ENCODE results near the gene CES2. TPM values are rescaled to one million over a fixed set of nuclear protein-coding genes. Genes with fewer than 3 reads are reported as not detected.
A peak's percentile ranks its signal among the peaks of the same experiment; 100 is the strongest.

The CES2 gene
- total and polyA plus RNA-seq, 10 of the 15 experiments (the other 5 are each of a cell fraction or from before 2014, with no cell fraction given), result 1.6 to 33.7 (median 21.0) TPM

GRCh38 chr16:66924527-66925321 lies 10.6 kb upstream of the CES2 start (continued):
- TF ChIP-seq GABPA (IDR thresholded peaks at IDR 0.05; ENCODE audit: low read depth), result no peak

DNA sequence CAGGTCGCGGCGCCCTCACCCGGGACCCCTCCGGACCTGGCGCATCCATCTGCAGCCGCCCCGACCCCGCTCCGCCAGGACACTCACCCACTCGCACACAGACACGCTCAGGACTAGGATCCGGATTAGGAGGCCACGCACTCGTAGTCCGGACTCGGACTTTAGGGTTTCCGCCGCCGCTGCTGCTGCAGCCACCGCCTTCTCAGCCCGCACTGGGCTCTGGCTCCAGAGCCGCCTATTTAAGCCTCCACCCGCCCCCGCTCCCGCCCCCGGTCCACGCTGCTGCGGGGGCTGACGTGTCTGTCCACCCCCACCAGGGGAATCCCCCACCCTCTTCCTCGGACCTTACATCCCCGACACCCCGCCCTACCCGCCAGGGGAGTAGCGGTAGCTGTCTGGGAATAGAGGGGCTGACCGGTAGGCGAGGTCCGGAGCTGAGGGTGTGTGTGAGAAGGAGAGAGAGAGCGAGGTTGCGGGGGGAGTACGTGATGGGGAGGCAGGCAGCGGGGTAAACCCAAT lies 9.9 kb upstream of the CES2 start, which contains the start of gene RRAD:
TSS of gene RRAD (minus strand) at position 214 of the 519 bp plus-strand sequence. CDS start 356 bp downstream, outside the sequence.
- ATAC-seq (peak; percentile 46), DNase-seq (ENCODE audit: low read depth, low spot score) (no peak), FAIRE-seq (no peak)
- BruUV-seq (replicated peaks), result no TSS peak
- H3K4me1 ChIP-seq (ENCODE audit: control insufficient read depth, insufficient read depth, low read length), result peaks cover 29% of the 10 kb centered on the region
- RAD21 ChIA-PET (ENCODE audit: unreplicated experiment), result no interaction called here
- H3K27me3 ChIP-seq (replicated peaks in 1 of 2; ENCODE audit: control insufficient read depth in 2 of 2, insufficient read depth in 2 of 2, low read length in 1 of 2), result no peaks in the 10 kb centered on the region; a peak in 3 of 4 replicates
- SMC1A ChIA-PET (ENCODE audit: uncharacterized antibody, unreplicated experiment), result interaction anchor here (0.8 kb wide), 1 partner anchor 31 kb away, joined by 4 read pairs; no protein-coding TSS in a partner anchor
- peak within 1 kb of the TSS; percentile 53 for H3K4me3 ChIP-seq
- H3K79me2 ChIP-seq (ENCODE audit: control insufficient read depth, insufficient read depth, low read length), result no peaks in the 10 kb centered on the region
- H3K36me3 ChIP-seq (ENCODE audit: control insufficient read depth in 2 of 2, insufficient read depth in 2 of 2, low read length in 1 of 2), result no peaks in the 10 kb centered on the region
- 10% methylated on average over 41 of the region's 42 CpGs for WGBS (ENCODE audit: insufficient coverage, insufficient replicate concordance, low lambda C conversion rate, missing lambda C conversion rate)
- no peak within 1 kb of the TSS for H3K27ac ChIP-seq (ENCODE audit: control insufficient read depth, insufficient read depth)
- POLR2A ChIA-PET, result interaction anchor here (0.5 to 0.8 kb wide), 2 partner anchors 80 to 233 kb away, joined by 3 to 4 read pairs; no protein-coding TSS in a partner anchor
- H4K20me1 ChIP-seq (ENCODE audit: control insufficient read depth, insufficient read depth), result no peaks in the 10 kb centered on the region
- intact Hi-C loops (cut with micrococcal nuclease; ENCODE audit: unreplicated experiment) (loop anchor here (5.0 kb wide), 1 partner anchor 173 kb away; the partner anchor contains the start of gene DYNC1LI2), in situ Hi-C loops (cut with MboI) (no loop called here)
- H3K9me3 ChIP-seq (replicated peaks; ENCODE audit: control insufficient read depth, insufficient read depth, low read length), result no peaks in the 10 kb centered on the region
- no peak within 1 kb of the TSS for H3K9ac ChIP-seq (ENCODE audit: control insufficient read depth, insufficient read depth, low read length)
- no peak within 1 kb of the TSS for H2AFZ ChIP-seq (ENCODE audit: control insufficient read depth, low read depth, low read length)
- CTCF ChIA-PET, result interaction anchor here (0.6 to 6.7 kb wide), 9 partner anchors 15 to 437 kb away, joined by 3 to 77 read pairs (median 3); partner anchors contain the start of genes NAE1 and PDP2
- peak within 1 kb of the TSS; percentile 79 for H3K4me2 ChIP-seq (ENCODE audit: control insufficient read depth, insufficient read depth)
- TF ChIP-seq ATF7 (IDR thresholded peaks at IDR 0.05; ENCODE audit: low read depth) (0 out of 2 replicates have a peak, but pooled peaks have one; percentile 23), NR2C1 (IDR thresholded peaks at IDR 0.05) (no peak), BHLHE40 (IDR thresholded peaks at IDR 0.05; ENCODE audit: borderline replicate concordance in 1 of 2, low read depth in 2 of 2, low read length in 1 of 2) (no peak), GATAD2B (conservative IDR thresholded peaks at IDR 0.05; ENCODE audit: low read depth) (no peak), IRF5 (IDR thresholded peaks at IDR 0.05; ENCODE audit: borderline replicate concordance) (no peak), POLR2A (IDR thresholded peaks at IDR 0.05; ENCODE audit: low read depth, low read length) (peak; percentile 62; the same call in 1 of the 2 replicates), CREM (IDR thresholded peaks at IDR 0.05; ENCODE audit: low read depth) (0 out of 2 replicates have a peak, but pooled peaks have one; percentile 14), SREBF2 (IDR thresholded peaks at IDR 0.05; ENCODE audit: low read length) (no peak), CBX3 (IDR thresholded peaks at IDR 0.05; ENCODE audit: borderline replicate concordance, low read depth) (no peak)
- TF ChIP-seq, protein P1, sequence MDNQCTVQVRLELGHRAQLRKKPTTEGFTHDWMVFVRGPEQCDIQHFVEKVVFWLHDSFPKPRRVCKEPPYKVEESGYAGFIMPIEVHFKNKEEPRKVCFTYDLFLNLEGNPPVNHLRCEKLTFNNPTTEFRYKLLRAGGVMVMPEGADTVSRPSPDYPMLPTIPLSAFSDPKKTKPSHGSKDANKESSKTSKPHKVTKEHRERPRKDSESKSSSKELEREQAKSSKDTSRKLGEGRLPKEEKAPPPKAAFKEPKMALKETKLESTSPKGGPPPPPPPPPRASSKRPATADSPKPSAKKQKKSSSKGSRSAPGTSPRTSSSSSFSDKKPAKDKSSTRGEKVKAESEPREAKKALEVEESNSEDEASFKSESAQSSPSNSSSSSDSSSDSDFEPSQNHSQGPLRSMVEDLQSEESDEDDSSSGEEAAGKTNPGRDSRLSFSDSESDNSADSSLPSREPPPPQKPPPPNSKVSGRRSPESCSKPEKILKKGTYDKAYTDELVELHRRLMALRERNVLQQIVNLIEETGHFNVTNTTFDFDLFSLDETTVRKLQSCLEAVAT (IDR thresholded peaks at IDR 0.05), result no peak
- TF ChIP-seq, protein P2, sequence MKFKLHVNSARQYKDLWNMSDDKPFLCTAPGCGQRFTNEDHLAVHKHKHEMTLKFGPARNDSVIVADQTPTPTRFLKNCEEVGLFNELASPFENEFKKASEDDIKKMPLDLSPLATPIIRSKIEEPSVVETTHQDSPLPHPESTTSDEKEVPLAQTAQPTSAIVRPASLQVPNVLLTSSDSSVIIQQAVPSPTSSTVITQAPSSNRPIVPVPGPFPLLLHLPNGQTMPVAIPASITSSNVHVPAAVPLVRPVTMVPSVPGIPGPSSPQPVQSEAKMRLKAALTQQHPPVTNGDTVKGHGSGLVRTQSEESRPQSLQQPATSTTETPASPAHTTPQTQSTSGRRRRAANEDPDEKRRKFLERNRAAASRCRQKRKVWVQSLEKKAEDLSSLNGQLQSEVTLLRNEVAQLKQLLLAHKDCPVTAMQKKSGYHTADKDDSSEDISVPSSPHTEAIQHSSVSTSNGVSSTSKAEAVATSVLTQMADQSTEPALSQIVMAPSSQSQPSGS (IDR thresholded peaks at IDR 0.05; ENCODE audit: low read length), result no peak
- TF ChIP-seq, protein P3, sequence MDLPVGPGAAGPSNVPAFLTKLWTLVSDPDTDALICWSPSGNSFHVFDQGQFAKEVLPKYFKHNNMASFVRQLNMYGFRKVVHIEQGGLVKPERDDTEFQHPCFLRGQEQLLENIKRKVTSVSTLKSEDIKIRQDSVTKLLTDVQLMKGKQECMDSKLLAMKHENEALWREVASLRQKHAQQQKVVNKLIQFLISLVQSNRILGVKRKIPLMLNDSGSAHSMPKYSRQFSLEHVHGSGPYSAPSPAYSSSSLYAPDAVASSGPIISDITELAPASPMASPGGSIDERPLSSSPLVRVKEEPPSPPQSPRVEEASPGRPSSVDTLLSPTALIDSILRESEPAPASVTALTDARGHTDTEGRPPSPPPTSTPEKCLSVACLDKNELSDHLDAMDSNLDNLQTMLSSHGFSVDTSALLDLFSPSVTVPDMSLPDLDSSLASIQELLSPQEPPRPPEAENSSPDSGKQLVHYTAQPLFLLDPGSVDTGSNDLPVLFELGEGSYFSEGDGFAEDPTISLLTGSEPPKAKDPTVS (IDR thresholded peaks at IDR 0.05; ENCODE audit: low read depth, low read length), result no peak
- TF ChIP-seq, protein P4, sequence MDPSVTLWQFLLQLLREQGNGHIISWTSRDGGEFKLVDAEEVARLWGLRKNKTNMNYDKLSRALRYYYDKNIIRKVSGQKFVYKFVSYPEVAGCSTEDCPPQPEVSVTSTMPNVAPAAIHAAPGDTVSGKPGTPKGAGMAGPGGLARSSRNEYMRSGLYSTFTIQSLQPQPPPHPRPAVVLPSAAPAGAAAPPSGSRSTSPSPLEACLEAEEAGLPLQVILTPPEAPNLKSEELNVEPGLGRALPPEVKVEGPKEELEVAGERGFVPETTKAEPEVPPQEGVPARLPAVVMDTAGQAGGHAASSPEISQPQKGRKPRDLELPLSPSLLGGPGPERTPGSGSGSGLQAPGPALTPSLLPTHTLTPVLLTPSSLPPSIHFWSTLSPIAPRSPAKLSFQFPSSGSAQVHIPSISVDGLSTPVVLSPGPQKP (IDR thresholded peaks at IDR 0.05; ENCODE audit: low read depth, low read length), result no peak
